ENCODE results near the gene NECTIN1.
"Not testable (repeated sequence)": the region's sequence is repeated elsewhere in the genome, so short reads cannot be mapped to it uniquely, and the experiment has no call there.

Gene NECTIN1

GRCh38 chr11:119623682-119624081, 105.3 kb downstream of the NECTIN1 start:
- DNase-seq, result no peak

DNA sequence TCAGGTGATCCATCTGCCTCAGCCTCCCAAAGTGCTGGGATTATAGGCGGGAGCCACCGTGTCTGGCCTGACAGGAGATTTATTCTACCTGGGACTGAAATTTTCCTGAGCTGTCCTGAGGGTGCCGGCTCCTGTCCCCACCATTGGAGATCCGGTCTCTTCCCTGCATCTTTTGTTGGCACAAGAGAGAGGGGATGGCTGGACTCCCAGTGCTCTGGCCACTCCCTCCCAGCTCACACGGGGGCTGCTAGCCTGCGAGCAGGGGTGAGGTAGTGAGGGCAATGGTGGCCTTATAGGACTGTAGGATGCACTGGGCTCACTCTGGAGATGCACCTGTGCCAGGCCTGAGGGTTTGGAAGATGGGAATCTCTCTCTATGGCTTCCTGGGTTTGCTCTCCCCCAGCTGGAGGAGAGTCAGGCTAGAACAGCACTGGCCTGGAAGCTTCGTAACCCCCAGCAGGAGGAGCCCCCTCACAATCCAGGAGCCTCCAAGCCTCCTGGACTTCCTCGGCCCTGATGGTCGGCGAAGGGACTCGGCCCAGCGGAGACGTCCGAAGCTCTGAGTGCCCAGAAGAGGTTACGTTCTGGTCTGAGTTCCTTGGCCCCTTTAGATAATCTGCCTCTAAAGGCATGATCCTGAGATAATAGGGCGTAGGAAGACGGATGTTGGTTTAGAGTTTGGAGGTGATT, 106.4 kb downstream of the NECTIN1 start:
- peak in 4 of 56 donors; percentile 12 to 21 (median 18) for DNase-seq

DNA sequence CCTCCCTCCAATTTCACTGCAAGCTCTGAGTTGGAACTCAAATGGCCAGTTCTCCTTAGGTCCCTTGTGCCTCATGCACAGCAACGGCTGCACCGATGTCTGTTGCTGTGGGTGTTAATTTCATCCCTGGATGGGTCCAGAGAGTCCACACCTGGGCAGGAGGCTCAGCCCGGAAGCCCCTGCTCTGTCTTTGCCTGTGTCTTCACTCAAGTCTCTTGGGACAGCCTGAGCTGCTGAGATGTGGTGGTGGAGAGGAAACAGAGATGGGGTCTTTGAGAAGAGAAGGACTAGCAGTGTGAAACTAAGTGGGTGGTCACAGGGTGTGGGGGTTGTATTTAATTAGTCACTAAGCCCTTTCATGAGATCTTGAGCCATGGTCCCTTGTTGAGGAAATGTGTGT, 109.3 kb downstream of the NECTIN1 start:
- no peak for DNase-seq

DNA sequence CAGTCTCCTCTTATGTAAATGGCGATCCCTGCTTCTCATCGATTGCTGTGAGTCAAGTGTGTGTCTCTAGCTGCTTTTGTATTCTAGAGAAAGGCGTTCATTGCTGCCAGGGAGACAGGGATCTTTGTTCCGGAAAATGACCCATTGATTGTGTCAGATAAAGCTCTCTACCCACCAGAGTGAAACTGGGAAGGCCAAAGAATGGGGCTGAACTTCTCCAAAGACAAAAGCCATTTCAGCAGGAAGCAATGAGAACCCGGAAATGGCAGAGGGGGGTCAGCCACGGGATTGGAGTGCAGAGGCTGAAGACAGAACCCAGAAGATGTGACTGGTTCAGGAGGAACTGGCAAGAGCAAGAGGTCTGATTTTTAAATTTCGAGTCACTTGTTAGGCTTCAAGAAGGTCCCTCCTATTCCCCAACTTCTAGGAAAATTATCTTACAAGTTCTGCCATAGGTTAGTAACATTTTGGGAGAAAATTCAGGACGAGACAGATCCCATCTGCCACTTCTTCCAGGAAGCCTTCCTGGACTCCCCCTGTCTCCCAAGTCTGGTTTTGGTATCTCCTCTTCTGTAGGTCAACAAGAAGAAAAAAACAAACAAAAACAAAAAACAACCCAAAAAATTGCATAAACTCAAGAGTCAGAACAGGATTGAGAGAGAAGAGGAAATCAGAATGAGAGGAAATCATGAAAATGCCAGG, 110.6 kb downstream of the NECTIN1 start:
- peak in 54 of 56 donors; percentile 15 to 94 (median 72) for DNase-seq

- peak in 10 of 56 donors; percentile 16 to 47 (median 28) for DNase-seq
These were observed 111.7 kb downstream of the NECTIN1 start for GRCh38 chr11:119617340-119617713.

DNA sequence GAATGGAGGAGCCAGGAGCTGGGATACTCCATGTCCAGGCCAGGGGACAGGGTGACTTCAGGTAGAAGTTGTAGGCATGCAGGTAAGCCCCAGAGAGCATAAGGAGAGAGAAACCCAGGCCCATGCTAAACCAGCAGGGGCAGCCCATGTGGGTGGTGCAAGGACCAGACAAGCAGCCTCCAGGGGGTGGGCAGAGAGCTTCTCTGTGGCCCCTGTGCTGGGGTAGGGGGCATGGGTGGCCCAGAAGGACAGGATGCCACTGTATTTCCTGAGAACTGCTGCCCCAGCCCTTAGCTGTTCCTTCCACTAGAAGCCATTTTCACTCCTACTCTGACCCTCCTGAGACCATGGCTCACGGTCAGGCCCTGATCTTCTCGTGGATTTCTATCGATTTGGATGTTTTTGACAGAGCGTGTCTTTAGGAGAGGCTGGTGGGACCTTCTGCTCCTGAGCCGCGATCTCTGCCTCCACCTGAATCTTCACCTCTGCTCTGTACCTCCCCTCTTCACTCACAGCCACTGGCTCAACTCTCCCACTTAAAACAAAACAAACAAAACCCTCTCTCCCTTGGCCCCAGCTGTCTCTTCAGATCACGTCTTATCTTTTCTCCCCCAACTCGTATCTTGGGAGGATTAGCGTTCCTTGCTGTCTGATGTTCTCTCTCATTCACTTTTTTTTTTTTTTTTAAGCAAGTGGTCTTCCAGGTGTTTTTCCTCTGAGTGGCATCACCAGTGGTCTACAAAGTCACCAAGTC, 112.2 kb downstream of the NECTIN1 start:
- DNase-seq, result no peak

- no peak for DNase-seq
These were observed 113.2 kb downstream of the NECTIN1 start for GRCh38 chr11:119615882-119616196.

GRCh38 chr11:119615003-119615881, 113.8 kb downstream of the NECTIN1 start:
- peak in 48 of 56 donors; percentile 9 to 89 (median 59) for DNase-seq

GRCh38 chr11:119614222-119615002, 114.6 kb downstream of the NECTIN1 start:
- no peak for DNase-seq

DNA sequence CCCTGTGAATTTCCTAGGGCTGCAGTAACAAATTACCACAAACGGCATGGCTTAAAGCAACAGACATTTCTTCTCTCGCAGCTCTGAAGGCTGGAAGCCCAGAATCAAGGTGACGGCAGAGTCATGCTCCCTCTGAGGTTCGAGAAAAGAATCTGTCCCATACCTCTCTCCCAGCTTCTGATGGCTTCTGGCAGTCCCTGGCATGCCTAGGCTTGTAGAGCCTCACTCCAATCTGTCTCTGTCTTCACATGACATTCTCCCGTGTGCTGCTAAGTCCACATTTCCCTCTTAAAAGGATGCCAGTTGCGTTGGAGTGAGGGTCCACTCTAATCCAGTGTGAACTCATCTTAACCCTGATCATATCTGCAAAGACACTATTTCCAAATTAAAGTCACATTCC, 116.2 kb downstream of the NECTIN1 start:
- DNase-seq, result no peak

DNA sequence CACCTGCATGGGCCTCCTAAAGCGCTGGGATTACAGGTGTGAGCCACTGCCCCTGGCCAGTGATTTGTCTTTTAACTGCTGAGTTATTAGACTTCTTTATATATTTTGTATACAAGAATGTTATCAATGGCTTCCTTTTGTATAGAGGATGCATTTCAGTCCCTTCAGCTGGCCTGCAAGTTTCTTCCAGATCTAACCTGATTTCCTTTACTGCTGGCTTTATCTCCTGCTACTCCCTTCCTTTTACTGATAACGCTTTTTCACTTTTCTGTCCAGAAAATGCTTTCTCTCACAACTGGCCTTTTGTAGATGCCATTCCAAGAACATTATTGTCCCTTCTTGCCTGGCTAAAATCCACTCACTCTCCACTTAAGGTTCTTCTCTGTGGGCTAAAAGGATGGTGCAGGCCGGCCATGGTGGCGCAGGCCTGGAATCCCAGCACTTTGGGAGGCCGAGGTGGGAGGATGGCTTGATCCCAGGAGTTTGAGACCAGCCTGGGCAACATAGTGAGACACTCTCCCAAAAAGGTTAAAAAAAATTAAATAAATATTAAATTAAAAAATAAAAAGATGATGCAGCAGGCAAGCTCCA, 118.1 kb downstream of the NECTIN1 start:
- no peak for DNase-seq

DNA sequence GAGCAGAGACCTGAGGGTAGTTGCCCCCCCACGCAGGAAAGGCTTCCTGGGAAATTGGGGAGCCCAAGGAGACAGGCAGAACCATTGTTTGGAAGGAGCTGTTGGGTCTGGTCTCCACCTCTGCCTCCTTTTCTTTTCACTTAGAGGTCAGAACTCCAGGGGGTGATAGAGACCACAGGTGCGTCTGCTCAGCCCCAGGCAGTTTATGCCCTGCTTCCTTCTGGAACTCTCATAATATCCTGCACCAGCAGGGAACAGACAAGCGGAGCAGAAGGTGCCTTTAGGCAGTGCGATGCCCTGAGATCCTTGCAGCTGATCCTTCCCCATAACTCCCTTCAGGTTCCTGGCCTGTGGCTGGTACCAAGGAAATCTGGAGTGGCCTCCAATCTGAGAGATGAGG, 120.2 kb downstream of the NECTIN1 start:
- peak in 3 of 56 donors; percentile 17 to 21 (median 18) for DNase-seq

DNA sequence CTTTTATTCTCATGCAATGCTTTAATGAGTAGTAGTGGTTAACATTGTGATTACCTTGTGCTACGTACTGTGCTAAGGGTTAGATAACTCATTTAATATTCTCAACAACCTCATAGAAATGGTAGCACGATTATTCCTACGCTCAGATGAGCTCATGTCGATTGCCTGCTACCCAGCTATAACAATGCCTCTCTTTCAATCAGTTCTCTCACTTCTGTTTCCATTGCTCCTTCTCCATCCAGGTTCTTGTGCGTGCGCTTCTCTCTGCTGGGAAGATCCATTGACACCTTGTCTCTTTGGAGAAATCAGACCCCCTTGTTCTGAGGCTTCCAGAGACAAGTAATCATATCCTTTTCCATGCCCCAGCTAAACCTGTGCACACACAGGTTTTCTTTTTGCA, 120.8 kb downstream of the NECTIN1 start:
- peak in 6 of 56 donors; percentile 16 to 32 (median 22) for DNase-seq

GRCh38 chr11:119607726-119608125, 121.3 kb downstream of the NECTIN1 start:
- DNase-seq, result peak in 33 of 56 donors; percentile 6 to 81 (median 43)

GRCh38 chr11:119605137-119605665, 123.8 kb downstream of the NECTIN1 start:
- no peak for DNase-seq

GRCh38 chr11:119602745-119603373, 126.1 kb downstream of the NECTIN1 start:
- no peak for DNase-seq

GRCh38 chr11:119599864-119600541, 129.0 kb downstream of the NECTIN1 start:
- DNase-seq, result no peak

DNA sequence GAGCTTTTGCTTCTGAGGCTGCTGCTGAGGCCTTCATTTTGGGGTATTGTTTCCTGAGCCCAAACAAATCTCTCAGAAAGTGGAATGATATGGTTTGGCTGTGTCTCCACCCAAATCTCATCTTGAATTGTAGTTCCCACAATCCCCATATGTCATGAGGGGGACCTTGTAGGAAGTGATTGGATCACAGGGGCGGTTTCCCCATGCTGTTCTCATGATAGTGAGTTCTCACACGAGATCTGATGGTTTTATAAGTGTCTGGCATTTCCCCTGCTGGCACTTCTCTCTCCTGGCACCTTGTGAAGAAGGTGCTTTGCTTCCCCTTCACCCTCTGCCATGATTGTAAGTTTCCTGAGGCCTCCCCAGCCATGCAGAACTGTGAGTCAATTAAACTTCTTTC, 133.1 kb downstream of the NECTIN1 start:
- not testable (repeated sequence) for DNase-seq
